Measurements from ENCODE around the gene MORF4L1. TPM values are rescaled to one million over a fixed set of nuclear protein-coding genes. Genes with fewer than 3 reads are reported as not detected.
"Not testable (repeated sequence)": the region's sequence is repeated elsewhere in the genome, so short reads cannot be mapped to it uniquely, and the experiment has no call there.

The MORF4L1 gene
- total RNA-seq, 6 experiments from 2014 or later, result 346 to 512 (median 410) TPM

DNA sequence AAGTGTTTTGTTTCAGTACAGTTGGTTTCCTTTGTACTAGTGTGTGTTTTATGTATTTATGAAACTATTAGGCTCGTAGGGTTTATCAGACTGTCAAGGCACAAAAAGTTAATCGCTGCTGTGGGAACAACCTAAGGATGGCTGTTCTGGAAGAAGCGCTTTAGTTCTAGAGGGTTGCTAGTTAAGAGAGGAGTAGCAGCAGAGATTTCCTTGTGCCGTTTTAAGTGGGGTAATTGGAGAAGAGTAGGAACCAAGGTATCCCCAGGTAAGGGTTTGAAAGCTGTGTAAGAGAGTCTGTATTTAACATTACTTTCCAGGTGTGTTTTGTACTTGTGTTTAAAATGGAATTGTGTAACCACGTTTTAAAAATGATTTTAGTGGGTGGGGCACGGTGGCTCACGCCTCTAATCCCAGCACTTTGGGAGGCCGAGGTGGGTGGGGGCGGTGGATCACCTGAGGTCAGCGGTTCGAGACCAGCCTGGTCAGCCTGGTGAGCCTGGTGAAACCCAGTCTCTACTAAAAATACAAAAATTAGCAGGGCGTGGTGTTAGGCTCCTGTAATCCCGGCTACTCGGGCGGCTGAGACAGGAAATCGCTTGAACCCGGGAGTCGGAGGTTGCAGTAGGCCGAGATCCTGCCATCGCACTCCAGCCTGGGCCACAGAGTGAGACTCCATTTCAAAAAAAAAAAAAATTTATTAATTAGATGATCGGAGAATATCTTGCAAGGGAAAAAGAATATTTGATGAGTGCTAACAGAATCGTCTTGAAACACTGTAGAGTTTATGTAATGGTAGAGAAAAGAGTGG lies 2.6 kb downstream of the MORF4L1 start:
- no peak for DNase-seq
- TF ChIP-seq, protein P1, sequence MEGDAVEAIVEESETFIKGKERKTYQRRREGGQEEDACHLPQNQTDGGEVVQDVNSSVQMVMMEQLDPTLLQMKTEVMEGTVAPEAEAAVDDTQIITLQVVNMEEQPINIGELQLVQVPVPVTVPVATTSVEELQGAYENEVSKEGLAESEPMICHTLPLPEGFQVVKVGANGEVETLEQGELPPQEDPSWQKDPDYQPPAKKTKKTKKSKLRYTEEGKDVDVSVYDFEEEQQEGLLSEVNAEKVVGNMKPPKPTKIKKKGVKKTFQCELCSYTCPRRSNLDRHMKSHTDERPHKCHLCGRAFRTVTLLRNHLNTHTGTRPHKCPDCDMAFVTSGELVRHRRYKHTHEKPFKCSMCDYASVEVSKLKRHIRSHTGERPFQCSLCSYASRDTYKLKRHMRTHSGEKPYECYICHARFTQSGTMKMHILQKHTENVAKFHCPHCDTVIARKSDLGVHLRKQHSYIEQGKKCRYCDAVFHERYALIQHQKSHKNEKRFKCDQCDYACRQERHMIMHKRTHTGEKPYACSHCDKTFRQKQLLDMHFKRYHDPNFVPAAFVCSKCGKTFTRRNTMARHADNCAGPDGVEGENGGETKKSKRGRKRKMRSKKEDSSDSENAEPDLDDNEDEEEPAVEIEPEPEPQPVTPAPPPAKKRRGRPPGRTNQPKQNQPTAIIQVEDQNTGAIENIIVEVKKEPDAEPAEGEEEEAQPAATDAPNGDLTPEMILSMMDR (IDR thresholded peaks at IDR 0.05), result no peak
- H3K36me3 Mint-ChIP-seq (ENCODE audit: low read depth), result peaks cover 47% of the 10 kb centered on the region
- H3K4me1 Mint-ChIP-seq (ENCODE audit: low read depth), result peaks cover 50% of the 10 kb centered on the region
- peak overlapping the region; percentile 100 for H3K27ac Mint-ChIP-seq
- H3K9me3 Mint-ChIP-seq, result no peaks in the 10 kb centered on the region
- H3K27me3 Mint-ChIP-seq (ENCODE audit: insufficient read depth), result peaks cover 15% of the 10 kb centered on the region; the same call in 1 of the 2 replicates
- peak overlapping the region; percentile 99 for H3K4me3 Mint-ChIP-seq

DNA sequence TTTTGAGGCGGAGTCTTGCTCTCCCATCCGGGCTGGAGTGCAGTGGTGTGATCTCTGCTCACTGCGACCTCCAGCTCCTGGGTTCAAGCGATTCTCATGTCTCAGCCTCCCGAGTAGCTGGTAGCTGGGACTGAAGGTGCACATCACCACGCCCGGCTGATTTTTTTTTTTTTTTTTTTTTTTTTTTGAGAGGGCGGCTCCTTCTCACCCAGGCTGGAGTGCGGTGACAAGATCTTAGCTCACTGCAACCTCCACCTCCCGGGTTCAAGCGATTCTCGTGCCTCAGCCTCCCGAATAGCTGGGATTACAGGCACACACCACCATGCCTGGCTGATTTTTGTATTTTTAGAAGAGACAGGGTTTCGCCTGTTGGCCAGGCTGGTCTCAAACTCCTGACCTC lies 4.3 kb downstream of the MORF4L1 start:
- peaks cover 15% of the 10 kb centered on the region; the same call in 1 of the 2 replicates for H3K27me3 Mint-ChIP-seq (ENCODE audit: insufficient read depth)
- peak overlapping the region; percentile 99 for H3K4me3 Mint-ChIP-seq
- peaks cover 67% of the 10 kb centered on the region for H3K4me1 Mint-ChIP-seq (ENCODE audit: low read depth)
- not testable (repeated sequence) for DNase-seq, H3K27ac Mint-ChIP-seq, H3K9me3 Mint-ChIP-seq
- H3K36me3 Mint-ChIP-seq (ENCODE audit: low read depth), result peaks cover 54% of the 10 kb centered on the region

DNA sequence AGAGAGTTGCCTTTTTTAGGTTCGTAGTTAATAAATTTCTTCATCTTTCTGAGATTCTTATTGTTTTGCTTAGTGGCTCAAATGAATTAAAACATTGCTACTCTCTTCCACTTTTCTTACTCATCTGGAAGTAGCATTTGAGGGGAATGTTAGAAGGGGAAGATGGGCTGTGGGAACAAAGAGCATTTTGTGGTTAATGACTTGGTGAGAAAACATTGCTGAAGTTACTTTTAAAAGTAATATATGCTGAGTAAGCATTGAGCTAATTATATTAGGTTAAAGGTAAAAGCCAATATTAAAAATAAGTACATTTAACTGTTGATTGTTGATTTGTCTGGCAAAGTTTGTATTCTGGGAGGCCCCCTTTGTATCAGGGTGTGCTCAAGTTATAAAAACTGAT lies 5.7 kb downstream of the MORF4L1 start:
- Mint-ChIP-seq H3K4me1 (ENCODE audit: low read depth) (peaks cover 78% of the 10 kb centered on the region), H3K4me3 (peak overlapping the region; percentile 99), H3K36me3 (ENCODE audit: low read depth) (peaks cover 56% of the 10 kb centered on the region), H3K27me3 (ENCODE audit: insufficient read depth) (peaks cover 11% of the 10 kb centered on the region), H3K27ac (peak overlapping the region; percentile 22), H3K9me3 (no peaks in the 10 kb centered on the region)
- no peak for DNase-seq
- TF ChIP-seq, protein P1 (IDR thresholded peaks at IDR 0.05), result no peak

DNA sequence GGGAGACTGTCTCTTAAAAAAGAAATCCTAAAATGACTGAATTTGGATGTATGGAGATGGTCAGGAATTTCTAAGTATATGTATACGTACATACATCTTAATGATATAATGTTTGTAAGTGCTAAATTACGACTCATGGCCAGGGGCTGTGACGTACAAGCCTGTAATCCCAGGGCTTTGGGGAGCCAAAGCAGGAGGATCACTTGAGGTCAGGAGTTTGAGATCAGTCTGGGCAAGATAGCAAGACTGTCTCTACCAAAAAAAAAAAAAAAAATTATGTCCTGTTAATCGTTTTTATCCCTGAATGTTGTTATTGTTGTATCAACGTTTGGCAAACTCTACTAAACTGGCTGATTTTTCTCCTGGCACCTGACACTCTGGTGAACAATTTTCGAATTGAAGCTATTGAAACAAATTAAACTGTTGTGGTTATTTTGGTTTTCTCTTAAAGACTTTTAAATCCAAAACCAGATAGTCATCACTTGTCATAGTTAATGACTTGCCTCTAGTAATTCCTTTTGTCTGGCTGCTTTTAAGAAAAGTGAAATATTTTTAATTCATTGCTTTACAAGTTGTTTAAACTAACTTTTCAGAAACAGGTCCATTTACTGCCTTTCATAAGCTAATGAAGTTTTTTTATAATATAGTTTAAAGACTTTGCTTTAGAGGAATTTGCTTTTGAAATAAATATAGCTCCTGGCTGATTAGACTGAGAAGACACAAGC lies 7.0 kb downstream of the MORF4L1 start:
- Mint-ChIP-seq H3K27ac (peak overlapping the region; percentile 73), H3K27me3 (ENCODE audit: insufficient read depth) (peaks cover 2% of the 10 kb centered on the region; the same call in 1 of the 2 replicates), H3K9me3 (no peaks in the 10 kb centered on the region), H3K36me3 (ENCODE audit: low read depth) (peaks cover 50% of the 10 kb centered on the region), H3K4me3 (peak overlapping the region; percentile 45), H3K4me1 (ENCODE audit: low read depth) (peaks cover 82% of the 10 kb centered on the region)
- DNase-seq, result no peak
- TF ChIP-seq, protein P1 (IDR thresholded peaks at IDR 0.05), result no peak

DNA sequence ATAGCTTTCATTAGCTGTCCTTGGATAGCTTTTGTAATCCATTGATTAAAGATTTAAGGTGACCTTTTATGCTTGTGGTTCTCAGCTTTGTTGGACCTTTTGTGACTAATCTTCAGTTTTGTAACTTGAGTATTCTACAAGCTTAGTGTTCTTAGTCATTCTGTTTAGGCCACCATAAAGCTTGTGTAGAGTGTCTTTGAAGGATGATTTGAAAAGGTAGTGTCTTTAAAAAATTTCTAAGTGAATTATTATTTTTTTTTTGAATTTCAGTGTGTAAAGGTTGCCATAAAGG lies 7.5 kb downstream of the MORF4L1 start:
- Mint-ChIP-seq H3K36me3 (ENCODE audit: low read depth) (peaks cover 50% of the 10 kb centered on the region), H3K27ac (peak overlapping the region; percentile 73), H3K27me3 (ENCODE audit: insufficient read depth) (peaks cover 2% of the 10 kb centered on the region; the same call in 1 of the 2 replicates), H3K9me3 (no peaks in the 10 kb centered on the region), H3K4me1 (ENCODE audit: low read depth) (peaks cover 82% of the 10 kb centered on the region), H3K4me3 (peak overlapping the region; percentile 45)
- TF ChIP-seq, protein P1 (IDR thresholded peaks at IDR 0.05), result no peak
- DNase-seq, result peak; percentile 53

DNA sequence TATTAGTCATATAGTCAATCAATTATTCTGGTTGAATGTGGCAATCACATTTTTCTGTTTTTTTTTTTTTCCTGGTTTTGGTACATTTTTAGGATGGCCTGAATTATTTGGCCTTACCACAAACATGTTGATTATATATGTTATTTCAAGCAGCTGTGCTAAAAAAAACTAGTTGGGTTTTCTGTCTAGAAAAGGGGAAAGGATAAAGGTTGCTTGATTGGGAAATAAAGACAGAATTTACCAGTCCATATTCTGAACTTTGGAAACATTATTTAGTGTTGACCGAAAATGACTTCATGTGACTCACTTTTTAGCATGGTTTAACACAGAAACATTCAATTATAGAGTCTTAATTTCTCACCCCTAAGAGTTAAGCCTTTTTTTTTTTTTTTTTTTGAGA lies 8.1 kb downstream of the MORF4L1 start:
- Mint-ChIP-seq H3K27me3 (ENCODE audit: insufficient read depth) (peaks cover 2% of the 10 kb centered on the region; the same call in 1 of the 2 replicates), H3K4me1 (ENCODE audit: low read depth) (peaks cover 82% of the 10 kb centered on the region), H3K4me3 (peak overlapping the region; percentile 43; the same call in 1 of the 2 replicates), H3K36me3 (ENCODE audit: low read depth) (peaks cover 48% of the 10 kb centered on the region), H3K27ac (peak overlapping the region; percentile 36; the same call in 1 of the 2 replicates), H3K9me3 (no peaks in the 10 kb centered on the region)
- DNase-seq, result no peak
- TF ChIP-seq, protein P1 (IDR thresholded peaks at IDR 0.05), result no peak
